Muscle of back (tissue), 13 donors: ENCODE data around the gene GJD3. TPM values are rescaled to one million over a fixed set of nuclear protein-coding genes. Genes with fewer than 3 reads are reported as not detected.
"Not testable (repeated sequence)": the region's sequence is repeated elsewhere in the genome, so short reads cannot be mapped to it uniquely, and the experiment has no call there.

Source experiments
- DNase-seq, 3 donors: peaks; one replicate each; pipeline versions ENCODE4 v3.0.0 to v3.0.0-alpha.2; 2013
- long read RNA-seq, 9 donors: transcript quantifications; one replicate each; lab custom pipeline, GENCODE V29; 2026
- polyA plus RNA-seq, 10 donors: library from polyadenylated mRNA; unstranded; fragments of 120-200 nt; gene quantifications; one replicate each; pipeline ENCODE4 v1.2.1, GENCODE V29; 2013; ENCODE audit not compliant: insufficient read length in 10 of 10

GJD3 gene
- under 1 TPM in 3 of 10 donors, not detected in 7; 0.27 to 0.56 (median 0.33) TPM for polyA plus RNA-seq
- long read RNA-seq, donor 1 = 0 reads
- long read RNA-seq, donor 2, partial matches to known transcripts = 0 of 1 reads
- long read RNA-seq, donor 2, other reads (novel, unspliced or antisense) = 0 of 1 reads
- long read RNA-seq, donor 3 = 0 reads
- long read RNA-seq, donor 4 = 0 reads
- long read RNA-seq, donor 5 = 0 reads
- long read RNA-seq, donor 6 = 0 reads
- long read RNA-seq, donor 7, partial matches to known transcripts = 0 of 3 reads
- long read RNA-seq, donor 7, other reads (novel, unspliced or antisense) = 0 of 3 reads
- long read RNA-seq, donor 8 = 0 reads
- long read RNA-seq, donor 9 = 0 reads

- DNase-seq = peak in 1 of 3 donors; percentile 37
Observed at GRCh38 chr17:40364121-40364861, at the start of gene GJD3. Gene GJD3 (minus strand): TSS chr17:40364737. CDS start chr17:40363815, 922 bp downstream.

GRCh38 chr17:40414312-40414711 lies 49.8 kb upstream of the GJD3 start:
- DNase-seq = not testable (repeated sequence)

- no peak for DNase-seq
Observed at GRCh38 chr17:40412880-40413279, 48.3 kb upstream of the GJD3 start.

- no peak for DNase-seq
Observed at GRCh38 chr17:40411821-40412220, 47.3 kb upstream of the GJD3 start.

GRCh38 chr17:40410082-40410481 lies 45.5 kb upstream of the GJD3 start:
- no peak for DNase-seq

GRCh38 chr17:40409540-40409939 lies 45.0 kb upstream of the GJD3 start:
- not testable (repeated sequence) for DNase-seq

- no peak for DNase-seq
Observed at GRCh38 chr17:40407460-40407859, 42.9 kb upstream of the GJD3 start.

- no peak for DNase-seq
Observed at GRCh38 chr17:40404003-40404402, 39.5 kb upstream of the GJD3 start.

GRCh38 chr17:40402668-40403067 lies 38.1 kb upstream of the GJD3 start:
- no peak for DNase-seq

- DNase-seq = peak; percentile 37 to 70 (median 55)
Observed at GRCh38 chr17:40399185-40399584, 34.6 kb upstream of the GJD3 start.

- DNase-seq = not testable (repeated sequence)
Observed at GRCh38 chr17:40386555-40386954, 22.0 kb upstream of the GJD3 start.

GRCh38 chr17:40382251-40382650 lies 17.7 kb upstream of the GJD3 start:
- no peak for DNase-seq

- no peak for DNase-seq
Observed at GRCh38 chr17:40378966-40379365, 14.4 kb upstream of the GJD3 start.

- no peak for DNase-seq
Observed at GRCh38 chr17:40377832-40378231, 13.3 kb upstream of the GJD3 start.

- DNase-seq = not testable (repeated sequence)
Observed at GRCh38 chr17:40376541-40376940, 12.0 kb upstream of the GJD3 start.

GRCh38 chr17:40375786-40376185 lies 11.2 kb upstream of the GJD3 start:
- DNase-seq = not testable (repeated sequence)

GRCh38 chr17:40374821-40375498 lies 10.4 kb upstream of the GJD3 start:
- no peak for DNase-seq

- DNase-seq = no peak
Observed at GRCh38 chr17:40373999-40374398, 9.5 kb upstream of the GJD3 start.

- DNase-seq = no peak
Observed at GRCh38 chr17:40373324-40373723, 8.8 kb upstream of the GJD3 start.

GRCh38 chr17:40372644-40373043 lies 8.1 kb upstream of the GJD3 start:
- DNase-seq = not testable (repeated sequence)

GRCh38 chr17:40372031-40372430 lies 7.5 kb upstream of the GJD3 start:
- DNase-seq = no peak

- peak in 1 of 3 donors; percentile 7 for DNase-seq
Observed at GRCh38 chr17:40371261-40371929, 6.9 kb upstream of the GJD3 start.
